HG03575 (cell line): ENCODE measurements around the gene DPYSL4.

Source experiments
- ATAC-seq: cut with Tn5 transposase; IDR thresholded peaks from one replicate; pipeline ENCODE4 v1.9.1; 2021; ENCODE audit not compliant: unreplicated experiment, insufficient number of reproducible peaks, low FRiP score; ENCODE audit errors: extremely low read depth

DPYSL4 gene

DNA sequence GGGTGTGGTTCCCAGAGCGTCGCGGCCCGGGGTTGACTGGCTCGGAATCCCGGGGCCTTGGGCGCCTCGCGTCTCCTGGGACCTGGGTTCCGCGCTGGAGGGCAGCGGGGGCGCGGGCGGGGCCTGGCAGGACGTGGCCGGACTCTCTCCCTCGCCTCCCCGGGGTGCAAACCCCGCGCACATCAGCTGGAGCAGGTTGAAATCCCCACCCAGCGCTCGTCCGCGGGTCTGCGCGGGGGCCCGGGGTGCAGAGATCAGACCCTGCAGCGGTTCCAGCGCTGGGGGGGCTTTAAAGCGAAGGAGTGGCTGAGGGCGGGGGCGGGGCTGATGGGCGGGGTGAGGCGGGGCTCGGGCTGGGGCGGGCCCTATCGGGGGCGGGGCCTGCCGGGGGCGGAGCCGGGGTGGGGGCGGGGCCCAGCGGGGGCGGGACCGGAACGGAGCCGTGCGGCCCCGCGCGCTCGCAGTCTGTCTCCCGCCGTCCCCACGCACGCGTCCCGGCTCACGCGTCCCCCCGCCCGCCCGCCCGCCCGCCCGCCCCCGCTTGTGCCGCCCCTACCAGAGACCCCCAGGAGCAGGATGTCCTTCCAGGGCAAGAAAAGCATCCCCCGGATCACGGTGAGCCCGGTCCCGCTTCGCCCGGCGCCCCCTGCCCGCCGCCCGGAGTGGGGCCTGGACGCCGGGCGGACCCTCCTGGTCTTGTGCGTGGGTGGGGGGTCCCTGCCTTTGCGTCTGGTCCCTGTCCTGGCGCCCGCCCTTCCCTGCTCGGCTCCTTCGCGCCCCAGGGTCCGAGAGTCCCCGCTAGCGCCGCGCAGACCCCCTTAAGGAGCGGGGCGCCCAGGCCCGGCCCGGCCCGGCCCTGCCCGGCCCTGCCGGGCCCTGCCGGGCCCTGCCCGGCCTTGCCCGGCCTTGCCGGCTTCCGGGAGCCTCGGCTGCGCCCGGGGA, at the start of gene DPYSL4:
Gene DPYSL4, plus strand, starts transcription at position 461 of the 942 bp plus-strand sequence. Its CDS starts 116 bp downstream, at position 577.
- ATAC-seq, result no peak

- ATAC-seq, result no peak
Measured at GRCh38 chr10:132137111-132138072, 49.4 kb upstream of the DPYSL4 start.

- no peak for ATAC-seq
Measured at GRCh38 chr10:132138133-132138532, 48.6 kb upstream of the DPYSL4 start.

DNA sequence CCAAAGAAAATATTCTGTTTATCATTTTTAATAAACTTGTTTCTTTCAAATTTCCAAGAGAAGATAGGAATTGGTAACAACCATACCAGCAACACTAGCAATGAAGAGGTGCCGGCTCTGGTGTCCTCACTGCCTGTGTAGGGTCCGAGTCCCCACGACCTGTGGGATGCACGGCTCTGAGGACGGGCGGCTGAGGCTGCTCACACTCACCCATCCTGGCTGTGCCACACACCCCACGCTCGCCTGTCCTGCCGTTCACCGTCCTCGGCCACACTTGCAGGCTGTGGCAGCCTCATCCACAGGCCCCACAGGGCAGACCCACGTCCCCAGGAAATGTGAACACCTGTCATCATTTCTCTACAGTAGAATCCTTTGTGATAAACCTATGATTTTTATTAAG, 48.2 kb upstream of the DPYSL4 start:
- no peak for ATAC-seq

DNA sequence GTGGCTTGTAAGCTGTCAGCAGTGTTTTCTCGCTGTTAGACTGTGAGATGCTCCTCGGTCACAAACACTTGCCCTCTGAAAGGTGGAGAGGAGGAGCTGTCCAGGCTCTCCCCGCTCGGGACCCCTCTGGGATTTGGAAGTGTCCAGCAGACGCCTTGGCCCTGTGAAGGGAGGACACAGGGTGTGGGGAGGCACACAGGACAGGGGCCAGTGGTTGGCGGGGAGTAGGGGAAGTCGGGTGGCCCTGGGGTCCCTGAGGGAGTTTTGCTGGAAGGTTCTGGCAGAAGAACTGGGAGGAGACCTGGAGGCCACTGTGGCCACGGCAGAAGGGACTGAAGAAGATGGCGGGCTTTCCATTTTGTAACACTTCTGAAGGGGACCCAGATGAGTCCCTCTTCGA, 47.2 kb upstream of the DPYSL4 start:
- ATAC-seq, result no peak

DNA sequence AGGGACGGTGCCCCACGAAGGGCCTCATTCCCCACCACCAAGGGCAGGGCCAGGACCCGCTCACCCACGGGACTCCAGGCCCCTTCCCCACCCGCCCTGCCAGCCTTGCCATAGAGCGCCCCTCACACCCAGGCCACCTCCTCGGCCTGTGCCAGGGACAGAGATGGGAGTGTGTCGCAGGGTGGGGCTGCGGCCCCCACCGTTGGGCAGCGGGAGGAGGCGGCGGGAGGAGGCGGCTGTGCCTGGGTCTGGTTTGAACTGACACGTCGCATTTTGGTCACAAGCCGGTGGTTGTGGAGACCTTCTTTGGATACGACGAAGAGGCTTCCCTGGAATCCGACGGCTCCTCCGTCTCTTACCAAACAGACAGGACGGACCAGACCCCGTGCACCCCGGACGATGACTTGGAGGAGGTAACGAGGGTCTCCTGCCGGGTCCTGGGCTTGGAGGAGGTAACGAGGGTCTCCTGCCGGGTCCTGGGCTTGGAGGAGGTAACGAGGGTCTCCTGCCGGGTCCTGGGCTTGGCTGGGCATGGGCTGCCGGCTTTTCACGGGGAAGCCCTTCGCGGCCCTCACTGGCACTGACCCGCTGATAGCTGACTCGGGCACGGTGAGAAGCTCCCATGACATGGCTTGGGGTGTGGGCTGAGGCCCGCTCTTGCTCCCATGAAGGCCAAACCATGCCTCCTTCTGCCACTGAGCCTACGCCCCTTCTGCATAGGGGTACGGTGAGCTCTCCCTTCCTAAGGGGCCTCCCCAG, 46.4 kb upstream of the DPYSL4 start:
- ATAC-seq, result no peak

DNA sequence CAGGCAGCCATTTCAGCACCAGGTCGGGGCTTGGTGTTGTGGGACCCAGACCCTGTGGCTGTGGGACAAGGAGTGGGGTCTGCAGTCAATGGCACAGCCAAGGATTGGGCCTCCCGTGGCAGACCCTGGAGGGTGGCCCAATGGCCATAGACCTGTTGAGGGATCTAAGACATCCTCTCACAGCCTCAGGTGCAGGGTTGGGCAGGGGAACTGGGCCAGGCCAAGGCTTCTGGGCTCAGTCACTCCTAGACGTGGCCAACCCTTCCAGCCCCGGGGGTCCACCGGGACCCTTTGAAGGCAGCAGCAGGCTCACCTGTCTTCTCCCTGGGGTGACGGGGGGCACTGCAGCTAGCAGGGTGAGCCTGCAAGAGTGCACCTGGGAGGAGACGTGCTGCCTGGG, 45.7 kb upstream of the DPYSL4 start:
- no peak for ATAC-seq

GRCh38 chr10:132141526-132142395, 45.0 kb upstream of the DPYSL4 start:
- no peak for ATAC-seq

DNA sequence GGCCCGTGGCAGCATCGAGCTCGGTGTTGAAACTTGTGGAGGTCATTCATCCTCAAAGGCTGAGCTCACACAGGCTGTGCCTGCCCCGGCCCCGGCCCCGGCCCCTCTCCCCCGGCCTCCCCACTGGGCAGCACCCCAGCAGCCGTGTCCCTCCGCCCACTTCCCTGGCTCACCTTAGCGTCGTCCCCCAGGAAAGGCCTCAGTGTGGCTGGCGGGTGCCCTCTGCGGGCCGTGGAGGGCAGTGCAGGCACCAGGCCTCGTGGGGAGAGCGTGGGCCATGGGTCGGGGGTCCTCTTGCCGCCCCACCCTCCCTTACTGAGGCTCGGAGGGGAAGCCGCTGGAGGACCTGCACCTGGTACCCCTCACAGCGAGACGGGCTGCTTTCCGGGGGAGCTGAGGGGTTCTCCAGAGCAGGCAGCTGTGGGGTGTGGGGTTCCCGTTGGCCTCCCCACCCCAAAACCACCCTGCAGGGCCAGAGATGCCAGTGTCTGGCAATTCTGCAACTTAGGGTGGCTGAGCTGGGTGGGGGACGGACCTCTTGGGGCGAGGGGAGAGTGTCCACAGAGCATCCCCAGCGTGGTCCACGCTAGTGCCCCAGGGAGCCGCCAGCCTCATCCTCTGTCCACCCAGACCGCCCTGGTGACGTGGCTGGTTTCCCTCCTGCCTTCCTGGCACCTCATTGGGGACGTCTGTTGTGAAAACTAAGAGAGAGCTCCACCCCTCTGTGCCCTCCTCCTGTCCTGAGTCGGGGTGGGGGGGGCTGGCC, 44.2 kb upstream of the DPYSL4 start:
- ATAC-seq, result no peak

DNA sequence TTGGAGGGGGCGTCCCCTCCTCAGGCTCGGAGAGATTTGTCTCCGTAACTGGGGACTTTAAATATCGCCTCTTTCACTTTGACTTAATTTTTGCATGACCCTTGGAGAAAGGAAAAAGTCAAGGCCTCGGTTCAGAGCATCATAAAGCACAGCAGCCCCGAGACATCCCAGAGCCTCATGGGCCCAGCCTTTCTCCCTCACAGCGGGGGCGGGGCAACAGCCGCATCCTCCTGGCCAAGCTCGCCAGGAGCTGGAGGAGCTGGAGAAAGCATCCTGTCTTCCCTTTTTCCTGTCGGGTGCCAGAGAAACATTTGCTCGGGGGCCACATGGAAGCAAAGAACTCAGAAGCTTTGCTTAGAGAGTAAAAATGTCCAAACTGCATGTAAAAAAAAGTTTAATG, 43.6 kb upstream of the DPYSL4 start:
- ATAC-seq, result no peak

DNA sequence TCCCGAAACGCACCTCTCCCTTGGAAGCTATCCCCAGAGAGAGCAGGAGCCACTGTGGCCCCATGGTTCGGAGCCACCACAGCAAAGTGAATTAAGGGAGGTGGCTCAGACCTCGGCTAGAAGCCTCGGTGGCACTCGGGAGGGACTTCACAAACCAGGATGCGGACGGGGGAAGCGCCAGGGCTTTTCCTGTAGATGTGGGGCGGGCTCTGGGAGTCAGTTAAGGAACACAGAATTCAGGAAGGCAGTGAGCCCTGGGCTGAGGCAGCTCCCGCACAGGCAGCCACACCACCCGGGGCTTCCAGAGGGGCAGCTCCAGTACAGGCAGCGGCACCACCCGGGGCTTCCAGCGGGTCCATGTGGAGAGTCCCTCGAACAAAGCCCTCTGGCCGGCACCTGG, 42.7 kb upstream of the DPYSL4 start:
- ATAC-seq, result no peak

DNA sequence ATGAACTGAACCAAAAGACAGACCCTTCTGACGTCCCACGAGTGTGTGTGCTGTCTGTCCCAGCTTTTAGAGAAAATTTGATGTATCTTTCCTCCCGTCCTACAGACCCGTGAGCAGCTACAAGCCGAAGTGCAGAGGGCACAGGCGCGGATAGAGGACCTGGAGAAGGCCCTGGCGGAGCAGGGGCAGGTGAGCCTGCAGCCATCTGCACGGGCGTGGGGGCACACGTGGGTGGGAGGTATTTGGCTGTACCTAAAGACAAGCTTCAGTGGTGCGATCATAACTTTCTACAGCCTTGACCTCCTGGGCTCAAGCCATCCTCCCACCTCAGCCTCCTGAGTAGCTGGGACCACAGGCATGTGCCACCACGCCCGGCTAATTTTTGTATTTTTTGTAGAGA, 41.7 kb upstream of the DPYSL4 start:
- no peak for ATAC-seq

GRCh38 chr10:132145521-132146185, 41.1 kb upstream of the DPYSL4 start:
- ATAC-seq, result no peak

- no peak for ATAC-seq
Measured at GRCh38 chr10:132146271-132146671, 40.5 kb upstream of the DPYSL4 start.

- ATAC-seq, result no peak
Measured at GRCh38 chr10:132146941-132147915, 39.5 kb upstream of the DPYSL4 start.
